Neuron (in vitro differentiated cells): ENCODE measurements around the gene DNAJB8.

Source experiments
- H2AFZ ChIP-seq: one replicate; pipeline ENCODE4 v1.6.1; 2013; ENCODE audit warnings: low read depth, mild to moderate bottlenecking, inconsistent platforms, low read length, moderate library complexity
- H3K27me3 ChIP-seq: one replicate; pipeline ENCODE4 v1.6.1; 2013; ENCODE audit warnings: low read length; ENCODE audit not compliant: insufficient read depth
- H3K36me3 ChIP-seq: one replicate; pipeline ENCODE4 v1.6.1; 2013; ENCODE audit warnings: low read length; ENCODE audit not compliant: insufficient read depth
- H3K4me1 ChIP-seq: one replicate; pipeline ENCODE4 v1.6.1; 2013; ENCODE audit warnings: low read length; ENCODE audit not compliant: insufficient read depth
- H3K4me3 ChIP-seq: 2 replicates; pipeline ENCODE4 v1.5.1; 2013; ENCODE audit warnings: mild to moderate bottlenecking, low read length, moderate library complexity
- H3K9me3 ChIP-seq: one replicate; pipeline ENCODE4 v1.6.1; 2013; ENCODE audit warnings: low read length

DNAJB8 gene

DNA sequence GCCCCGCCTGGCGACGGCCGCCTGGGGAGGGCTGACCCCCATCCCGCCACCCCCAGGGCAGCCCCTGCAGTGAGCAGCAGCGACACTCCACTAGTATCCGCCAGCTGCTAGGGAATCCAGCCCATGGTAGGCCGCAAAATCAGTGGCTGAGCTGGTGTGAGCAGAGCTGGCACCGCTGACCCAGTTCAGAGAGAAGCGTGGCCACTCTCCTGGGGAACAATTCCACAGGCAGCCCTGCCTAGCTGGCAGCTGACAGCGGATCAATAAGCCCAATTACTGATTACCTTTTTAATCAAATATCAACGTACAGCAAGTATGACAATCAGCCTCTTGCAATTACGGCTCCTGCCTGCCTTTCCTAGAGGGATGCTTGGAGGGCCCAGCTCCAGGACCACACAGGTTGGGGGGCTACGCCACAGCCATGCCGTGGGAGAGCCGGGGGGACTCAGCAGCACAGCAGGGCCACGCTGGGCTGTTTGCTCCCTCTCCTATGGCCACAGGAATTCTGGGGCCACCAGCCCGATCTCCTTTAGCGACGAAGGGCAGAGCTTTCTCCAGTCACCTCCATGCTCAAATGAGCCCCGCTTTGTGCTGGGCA, 13.9 kb downstream of the DNAJB8 start:
- Histone ChIP-seq H3K36me3 (no peaks in the 10 kb centered on the region), H3K27me3 (peaks cover 66% of the 10 kb centered on the region), H3K4me1 (no peaks in the 10 kb centered on the region), H3K4me3 (no peak overlapping the region), H3K9me3 (peaks cover 7% of the 10 kb centered on the region), H2AFZ (no peak overlapping the region)

DNA sequence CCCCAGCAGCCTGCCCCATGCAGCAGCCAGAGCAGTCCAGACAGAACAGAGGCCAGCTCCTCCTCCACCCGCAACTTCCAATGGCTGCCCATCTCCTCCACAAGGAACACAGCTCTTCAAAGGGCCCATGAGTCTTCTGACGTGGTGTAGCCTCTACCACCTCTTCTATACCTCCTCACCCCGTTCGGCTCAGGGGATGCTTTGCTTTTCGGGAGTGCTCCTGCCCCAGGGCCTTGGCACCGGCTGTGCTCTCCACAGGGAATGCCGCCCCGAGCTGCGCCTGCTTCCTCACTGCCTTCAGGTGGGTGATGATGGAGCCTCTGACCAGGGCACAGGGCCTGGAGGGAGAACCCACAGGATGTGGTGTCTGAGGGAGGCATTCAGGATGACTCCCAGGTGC, 14.6 kb downstream of the DNAJB8 start:
- Histone ChIP-seq H3K27me3 (peaks cover 67% of the 10 kb centered on the region), H3K9me3 (peaks cover 10% of the 10 kb centered on the region), H3K4me1 (no peaks in the 10 kb centered on the region), H3K36me3 (no peaks in the 10 kb centered on the region), H3K4me3 (no peak overlapping the region), H2AFZ (no peak overlapping the region)

DNA sequence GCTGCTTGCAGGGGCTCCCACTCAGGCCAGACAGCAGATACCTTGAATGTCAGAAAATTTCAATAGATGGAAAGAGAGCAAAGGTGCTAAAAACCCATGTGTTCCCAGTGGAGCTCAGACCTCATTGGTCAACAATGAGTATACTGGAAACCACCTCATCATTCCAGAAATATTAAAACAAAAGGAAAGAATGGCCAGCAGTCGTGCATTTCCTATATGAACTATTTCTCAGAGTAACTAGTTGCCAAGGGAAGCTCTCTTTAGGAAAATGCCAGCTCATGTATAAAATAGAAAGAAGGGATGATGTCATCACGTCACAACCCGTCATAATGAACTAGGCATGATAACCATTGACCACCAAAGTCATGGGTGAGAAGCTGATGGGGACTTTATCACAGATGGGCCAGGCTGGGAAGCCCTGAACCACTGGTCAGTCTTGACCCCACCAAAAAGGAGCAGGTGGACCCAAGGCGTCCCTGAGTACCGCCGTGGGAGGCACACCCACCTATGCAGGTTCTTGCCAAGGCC, 17.5 kb downstream of the DNAJB8 start:
- Histone ChIP-seq H3K4me1 (no peaks in the 10 kb centered on the region), H2AFZ (no peak overlapping the region), H3K36me3 (no peaks in the 10 kb centered on the region), H3K9me3 (peaks cover 14% of the 10 kb centered on the region), H3K27me3 (peaks cover 45% of the 10 kb centered on the region), H3K4me3 (no peak overlapping the region)

DNA sequence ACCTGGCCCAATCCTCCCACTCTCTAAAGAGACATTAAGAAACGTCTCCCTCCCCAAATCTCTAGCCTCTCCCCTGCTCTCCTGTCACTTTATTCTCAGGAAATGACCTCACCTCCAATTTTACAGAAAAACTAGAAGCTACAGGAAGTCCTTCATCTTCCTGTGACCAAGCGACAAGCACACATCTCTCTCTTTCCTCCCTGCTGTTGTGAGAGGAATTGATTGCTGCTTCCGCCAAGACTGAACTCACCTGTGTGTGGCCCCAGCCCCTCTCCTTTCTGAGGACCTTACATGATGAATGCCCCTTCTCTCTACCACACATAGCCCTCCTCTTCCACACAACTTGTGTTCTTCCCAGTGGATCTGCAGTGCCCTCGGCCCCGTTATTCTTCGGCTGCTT, 18.2 kb downstream of the DNAJB8 start:
- Histone ChIP-seq H3K4me3 (no peak overlapping the region), H3K9me3 (peaks cover 14% of the 10 kb centered on the region), H3K36me3 (no peaks in the 10 kb centered on the region), H3K27me3 (peaks cover 40% of the 10 kb centered on the region), H3K4me1 (no peaks in the 10 kb centered on the region), H2AFZ (no peak overlapping the region)

DNA sequence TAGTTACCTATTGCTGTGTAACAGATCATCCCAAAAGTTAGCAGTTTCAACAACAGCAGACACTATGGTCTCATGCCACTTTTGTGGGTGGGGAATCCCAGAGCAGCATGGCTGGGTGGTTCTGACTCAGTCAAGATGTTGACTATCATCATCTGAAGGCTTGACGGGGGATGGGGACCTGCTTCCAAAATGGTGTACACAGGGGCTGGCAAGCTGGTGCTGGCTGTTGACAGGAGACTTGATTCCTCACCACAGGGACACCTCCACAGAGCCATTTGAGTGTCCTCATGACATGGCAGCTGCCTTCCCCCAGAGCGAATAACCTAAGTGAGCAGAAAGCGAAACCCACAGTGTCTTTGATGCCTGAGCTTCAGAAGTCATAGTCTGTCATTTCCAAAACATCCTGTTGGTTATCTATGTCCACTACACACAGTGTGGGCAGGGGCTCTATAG, 19.1 kb downstream of the DNAJB8 start:
- Histone ChIP-seq H3K4me1 (no peaks in the 10 kb centered on the region), H3K9me3 (peaks cover 14% of the 10 kb centered on the region), H2AFZ (no peak overlapping the region), H3K36me3 (no peaks in the 10 kb centered on the region), H3K27me3 (peaks cover 38% of the 10 kb centered on the region), H3K4me3 (no peak overlapping the region)

DNA sequence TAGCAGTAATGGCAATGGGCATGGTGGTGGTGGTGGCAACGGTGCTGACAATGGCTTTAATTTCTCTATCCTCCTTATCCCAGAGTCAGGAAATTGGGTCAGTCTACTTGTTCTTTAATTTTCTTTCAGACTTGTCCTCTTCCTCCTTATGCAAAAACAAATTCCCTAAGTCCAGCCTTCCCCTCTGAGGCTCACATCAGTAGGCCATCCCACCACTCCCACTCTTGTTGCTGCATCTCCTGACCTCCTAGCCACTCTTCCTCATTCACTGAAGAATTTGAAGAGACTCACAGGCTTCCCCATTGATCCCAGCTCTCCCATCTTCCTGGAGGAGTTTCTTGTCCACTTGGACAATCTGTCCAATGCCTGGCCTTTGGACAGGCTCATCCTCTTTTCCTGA, 19.9 kb downstream of the DNAJB8 start:
- peaks cover 14% of the 10 kb centered on the region for H3K9me3 ChIP-seq
- no peak overlapping the region for H2AFZ ChIP-seq
- H3K4me3 ChIP-seq = no peak overlapping the region
- H3K36me3 ChIP-seq = no peaks in the 10 kb centered on the region
- H3K27me3 ChIP-seq = peaks cover 37% of the 10 kb centered on the region
- no peaks in the 10 kb centered on the region for H3K4me1 ChIP-seq

DNA sequence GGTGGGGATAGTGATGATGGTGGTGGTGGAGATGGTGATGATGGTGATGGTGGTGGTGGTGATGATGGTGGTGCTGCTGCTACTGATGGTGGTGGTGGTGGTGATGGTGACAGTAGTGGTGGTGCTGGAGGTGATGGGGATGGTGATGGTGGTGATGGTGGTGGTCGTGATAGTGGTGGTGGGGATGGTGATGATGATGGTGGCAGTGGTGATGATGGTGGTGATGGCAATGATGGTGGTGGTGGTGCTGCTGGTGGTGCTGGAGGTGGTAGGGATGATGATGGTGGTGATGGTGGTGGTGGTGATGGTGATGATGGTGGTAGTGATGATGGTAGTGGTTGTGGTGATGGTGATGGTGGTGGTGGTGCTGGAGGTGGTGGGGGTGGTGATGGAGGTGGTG, 21.3 kb downstream of the DNAJB8 start:
- H3K4me3 ChIP-seq = no peak overlapping the region
- peaks cover 41% of the 10 kb centered on the region for H3K27me3 ChIP-seq
- H3K36me3 ChIP-seq = no peaks in the 10 kb centered on the region
- H3K4me1 ChIP-seq = no peaks in the 10 kb centered on the region
- no peak overlapping the region for H2AFZ ChIP-seq
- H3K9me3 ChIP-seq = peaks cover 11% of the 10 kb centered on the region

DNA sequence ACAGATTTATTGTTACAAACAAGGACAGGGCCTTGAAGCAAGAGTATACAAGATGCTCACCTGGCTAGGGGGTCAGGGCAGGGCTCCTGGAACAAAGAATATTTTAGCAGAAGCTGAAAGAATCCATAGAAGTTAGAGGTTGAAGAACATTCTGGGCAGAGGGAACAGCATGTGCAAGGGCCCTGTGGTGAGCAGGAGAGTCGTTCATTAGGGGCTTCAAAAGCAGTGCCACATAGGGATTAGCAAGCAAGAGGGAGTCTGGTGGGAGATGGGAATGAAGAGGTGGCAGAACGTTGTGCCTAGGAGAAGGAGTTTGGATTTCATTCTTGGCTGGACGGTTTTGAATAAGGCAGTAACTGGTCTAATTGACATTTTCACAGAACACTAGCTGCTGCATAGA, 22.9 kb downstream of the DNAJB8 start:
- Histone ChIP-seq H2AFZ (no peak overlapping the region), H3K9me3 (peaks cover 8% of the 10 kb centered on the region), H3K4me1 (no peaks in the 10 kb centered on the region), H3K36me3 (no peaks in the 10 kb centered on the region), H3K4me3 (no peak overlapping the region), H3K27me3 (peaks cover 42% of the 10 kb centered on the region)

DNA sequence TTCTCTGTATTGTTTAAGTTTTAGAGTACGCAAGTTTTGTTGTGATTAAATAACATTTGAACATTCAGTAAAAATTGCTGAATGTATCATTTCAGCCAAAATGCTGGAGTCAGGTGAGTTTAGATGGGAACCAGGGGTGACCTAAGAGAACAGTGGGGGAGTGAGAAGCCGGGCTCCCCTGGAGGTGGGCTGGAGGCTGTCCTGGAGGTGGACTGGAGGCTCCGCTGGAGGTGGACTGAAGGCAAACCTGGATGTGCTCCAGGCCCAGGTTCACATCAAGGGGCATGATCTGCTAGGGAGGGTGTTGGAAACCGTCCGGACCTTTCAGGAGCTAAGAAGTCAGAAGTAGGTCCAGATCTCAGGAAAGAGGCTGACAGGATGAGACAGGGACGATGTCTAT, 23.7 kb downstream of the DNAJB8 start:
- Histone ChIP-seq H3K36me3 (no peaks in the 10 kb centered on the region), H3K9me3 (peaks cover 8% of the 10 kb centered on the region), H3K4me1 (no peaks in the 10 kb centered on the region), H3K27me3 (peaks cover 42% of the 10 kb centered on the region), H2AFZ (no peak overlapping the region), H3K4me3 (no peak overlapping the region)

DNA sequence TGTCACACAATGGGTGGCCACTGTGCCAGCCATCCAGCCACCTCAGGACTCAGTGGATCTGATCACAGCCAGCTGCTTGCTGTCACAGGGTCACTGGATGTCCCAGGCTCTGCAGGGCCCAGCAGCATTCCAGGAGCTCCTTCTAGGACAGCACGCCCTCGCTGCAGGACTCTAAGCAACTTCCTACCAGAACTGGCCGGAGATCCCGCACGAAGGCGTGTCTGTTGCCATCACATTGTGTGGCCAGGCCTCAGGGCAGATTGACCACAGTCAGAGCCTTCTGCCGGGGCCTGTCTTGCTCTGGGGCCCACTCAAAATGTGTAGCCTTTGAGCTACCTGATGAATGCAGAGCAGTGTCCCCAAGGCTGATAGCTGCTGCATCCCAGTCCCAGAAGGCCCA, 24.6 kb downstream of the DNAJB8 start:
- Histone ChIP-seq H3K9me3 (peaks cover 5% of the 10 kb centered on the region), H3K36me3 (no peaks in the 10 kb centered on the region), H3K27me3 (peaks cover 36% of the 10 kb centered on the region), H3K4me1 (no peaks in the 10 kb centered on the region), H3K4me3 (no peak overlapping the region), H2AFZ (no peak overlapping the region)

DNA sequence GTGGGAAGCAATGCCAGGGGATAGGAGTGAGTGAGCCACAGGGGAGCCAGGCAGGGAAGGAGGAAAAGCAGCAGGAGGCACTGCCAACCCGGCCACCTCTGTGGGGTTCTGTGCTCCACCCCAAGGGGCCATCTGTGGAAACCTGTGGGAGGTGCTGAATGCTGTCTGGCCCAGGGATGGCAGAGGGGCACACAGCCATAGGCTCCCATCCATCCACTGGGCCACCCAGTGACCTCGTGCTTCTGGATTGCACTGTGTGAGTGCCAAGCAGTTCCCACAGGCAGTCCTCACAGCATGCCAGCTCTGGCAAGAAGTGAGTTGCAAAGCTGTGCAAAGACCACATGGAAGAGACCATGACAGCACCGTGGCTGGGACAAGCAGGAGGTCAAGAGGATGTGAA, 27.5 kb downstream of the DNAJB8 start:
- no peaks in the 10 kb centered on the region for H3K36me3 ChIP-seq
- H2AFZ ChIP-seq = no peak overlapping the region
- peaks cover 52% of the 10 kb centered on the region for H3K27me3 ChIP-seq

DNA sequence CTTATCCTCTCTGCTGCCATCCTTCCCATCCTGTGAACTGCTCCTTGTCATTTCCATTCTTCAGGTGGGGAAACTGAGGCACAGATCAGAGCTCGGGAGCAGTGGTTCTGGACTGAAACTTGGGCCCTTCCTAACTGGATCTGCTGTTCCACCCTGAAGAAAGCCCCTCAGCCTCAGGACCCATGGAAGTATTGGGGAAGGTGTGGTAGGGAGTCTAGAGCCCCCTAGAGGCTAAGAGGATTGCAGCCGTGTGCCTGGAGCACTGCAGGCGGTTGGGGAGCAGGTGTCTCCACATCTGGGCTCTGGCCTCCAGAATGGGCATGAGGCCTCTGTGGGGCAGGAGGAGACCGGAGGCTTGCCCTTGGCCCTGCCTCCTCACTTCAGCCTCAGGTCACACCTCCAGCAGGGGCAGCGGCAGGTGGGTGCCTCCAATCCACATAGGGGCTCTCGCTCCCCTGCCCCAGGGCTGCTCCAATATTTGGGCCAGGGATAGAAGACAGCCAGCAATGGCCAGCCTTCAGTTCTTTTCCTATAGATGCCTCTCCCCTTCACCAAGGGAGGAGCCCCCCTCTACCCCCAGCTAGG, 28.1 kb downstream of the DNAJB8 start:
- H3K27me3 ChIP-seq = peaks cover 57% of the 10 kb centered on the region
- H3K36me3 ChIP-seq = no peaks in the 10 kb centered on the region

More for the DNA sequence above, 27.5 kb downstream of the DNAJB8 start:
- Histone ChIP-seq H3K4me1 (no peaks in the 10 kb centered on the region), H3K9me3 (no peaks in the 10 kb centered on the region), H3K4me3 (no peak overlapping the region)

DNA sequence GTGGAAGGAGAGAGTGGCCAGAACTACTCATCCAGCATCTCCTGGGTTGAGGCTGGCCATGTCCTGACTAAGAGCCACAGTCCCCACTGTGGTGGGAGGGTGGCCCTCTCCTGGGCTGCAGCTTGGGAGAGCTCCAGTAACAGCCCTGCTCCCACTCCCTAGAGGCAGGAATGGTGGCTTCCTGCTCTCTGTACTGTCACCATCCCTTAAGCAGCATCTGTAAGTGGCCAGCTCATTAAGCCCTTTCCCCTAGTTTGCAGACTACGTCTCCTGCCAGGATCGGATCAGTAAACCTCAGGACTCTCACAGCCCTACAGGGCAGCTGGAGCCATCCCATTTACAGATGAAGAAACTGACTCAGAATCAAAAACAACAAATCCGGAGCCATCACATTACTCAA, 30.5 kb downstream of the DNAJB8 start:
- Histone ChIP-seq H3K36me3 (no peaks in the 10 kb centered on the region), H3K4me1 (peaks cover 9% of the 10 kb centered on the region), H2AFZ (no peak overlapping the region), H3K9me3 (no peaks in the 10 kb centered on the region), H3K4me3 (no peak overlapping the region), H3K27me3 (peaks cover 63% of the 10 kb centered on the region)

More for the DNA sequence above, 28.1 kb downstream of the DNAJB8 start:
- Histone ChIP-seq H2AFZ (no peak overlapping the region), H3K9me3 (no peaks in the 10 kb centered on the region), H3K4me1 (no peaks in the 10 kb centered on the region), H3K4me3 (no peak overlapping the region)

DNA sequence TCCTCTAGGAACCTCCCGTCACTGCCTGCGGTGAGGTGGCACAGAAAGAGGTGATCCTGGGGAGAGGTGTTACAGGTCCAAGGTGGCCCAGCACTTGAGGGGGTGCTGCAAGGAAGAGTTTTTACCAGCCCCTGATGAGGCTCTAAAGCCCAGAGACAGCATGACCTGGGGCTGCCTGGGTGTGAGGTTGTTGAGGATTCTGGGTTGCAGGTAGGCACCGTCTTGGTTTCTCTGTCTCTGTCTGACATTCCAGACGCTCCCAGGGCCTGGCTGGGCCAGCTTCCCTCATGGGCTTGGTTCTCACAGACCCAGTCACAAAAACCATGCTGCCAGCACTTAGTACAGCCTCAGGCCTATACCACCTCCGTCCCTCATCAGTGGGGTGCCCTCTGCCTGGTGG, 31.1 kb downstream of the DNAJB8 start:
- H3K36me3 ChIP-seq = no peaks in the 10 kb centered on the region
- peaks cover 64% of the 10 kb centered on the region for H3K27me3 ChIP-seq
- no peak overlapping the region for H2AFZ ChIP-seq
- no peak overlapping the region for H3K4me3 ChIP-seq
- H3K9me3 ChIP-seq = no peaks in the 10 kb centered on the region
- peaks cover 11% of the 10 kb centered on the region for H3K4me1 ChIP-seq
